Natural killer cell (primary cell): ENCODE measurements around the gene ANTKMT. TPM values are rescaled to one million over a fixed set of nuclear protein-coding genes. Genes with fewer than 3 reads are reported as not detected.

ENCODE experiments used
- ATAC-seq, 3 donors: fragments of 150-1000 bp in 2 of 3; fragments of 200-7000 bp in 1 of 3; cut with Tn5 transposase; 1 replicate in 1 of 3; 2 replicates in 2 of 3; pipeline ENCODE4 v1.10.0; 2021; ENCODE audit warnings: mild to moderate bottlenecking in 2 of 3, moderate library complexity in 2 of 3
- DNase-seq, 2 donors: peaks; one replicate each; pipeline versions ENCODE4 v3.0.0 to v3.0.0-alpha.2; 2013 to 2021; ENCODE audit warnings: mixed read lengths in 1 of 2
- H3K27ac ChIP-seq: one replicate; pipeline ENCODE4 v1.5.1; 2013; ENCODE audit warnings: mild to moderate bottlenecking, low read length
- H3K27me3 ChIP-seq: one replicate; pipeline ENCODE4 v1.6.1; 2013; ENCODE audit warnings: low read length; ENCODE audit not compliant: control insufficient read depth, insufficient read depth
- H3K36me3 ChIP-seq: one replicate; pipeline ENCODE4 v1.6.1; 2013; ENCODE audit warnings: low read length; ENCODE audit not compliant: control insufficient read depth, insufficient read depth
- H3K4me1 ChIP-seq: one replicate; pipeline ENCODE4 v1.6.1; 2013; ENCODE audit warnings: low read length; ENCODE audit not compliant: control insufficient read depth, insufficient read depth
- H3K4me3 ChIP-seq: one replicate; pipeline ENCODE4 v1.5.1; 2013; ENCODE audit warnings: low read length
- H3K9me3 ChIP-seq: one replicate; pipeline ENCODE4 v1.6.1; 2013; ENCODE audit warnings: low read length; ENCODE audit not compliant: control insufficient read depth, insufficient read depth
- H3K27ac Mint-ChIP-seq, 2 donors: one replicate each; pipeline ENCODE4 v1.8.0; 2022; ENCODE audit warnings: mild to moderate bottlenecking in 2 of 2, mixed read lengths in 2 of 2, moderate library complexity in 1 of 2
- H3K27me3 Mint-ChIP-seq, 2 donors: one replicate each; pipeline ENCODE4 v1.8.0; 2022; ENCODE audit warnings: low read depth in 2 of 2, mixed read lengths in 2 of 2
- H3K36me3 Mint-ChIP-seq: one replicate; pipeline ENCODE4 v1.8.0; 2022; ENCODE audit warnings: mixed read lengths
- H3K4me1 Mint-ChIP-seq, 2 donors: one replicate each; pipeline ENCODE4 v1.8.0; 2022; ENCODE audit warnings: mixed read lengths in 2 of 2
- H3K4me3 Mint-ChIP-seq: one replicate; pipeline ENCODE4 v1.8.0; 2022; ENCODE audit warnings: mild to moderate bottlenecking, moderate library complexity, mixed read lengths
- H3K9me3 Mint-ChIP-seq, 2 donors: one replicate each; pipeline ENCODE4 v1.8.0; 2022; ENCODE audit warnings: mixed read lengths in 2 of 2
- WGBS: methylation state at CpG from one replicate; pipeline ENCODE4 v1.1.7; 2013; ENCODE audit warnings: missing lambda C conversion rate; ENCODE audit not compliant: insufficient coverage; 5-methylcytosine and 5-hydroxymethylcytosine counted together
- intact Hi-C: fragments of 100-400 bp; cut with micrococcal nuclease; formaldehyde crosslinking; loops from one replicate; pipeline ENCODE4 v1.14.2; 2022
- total RNA-seq, 4 donors: library from RNA; stranded (reverse); fragments of 120-200 nt in 1 of 4; gene quantifications; one replicate each; pipeline versions ENCODE4 v1.2.3 to v1.2.4, GENCODE V29; 2013 to 2022
- TF ChIP-seq, protein P1 (sequence below): fragments of 200-600 bp; IDR thresholded peaks from one replicate; pipeline ENCODE4 v1.8.0; 2022; ENCODE audit warnings: antibody characterized with exemption

The ANTKMT gene
- total RNA-seq, 3 donors from 2014 or later (not counting 1 experiment from before 2014, with no cell fraction given): 33.7 to 39.0 (median 37.7) TPM

DNA sequence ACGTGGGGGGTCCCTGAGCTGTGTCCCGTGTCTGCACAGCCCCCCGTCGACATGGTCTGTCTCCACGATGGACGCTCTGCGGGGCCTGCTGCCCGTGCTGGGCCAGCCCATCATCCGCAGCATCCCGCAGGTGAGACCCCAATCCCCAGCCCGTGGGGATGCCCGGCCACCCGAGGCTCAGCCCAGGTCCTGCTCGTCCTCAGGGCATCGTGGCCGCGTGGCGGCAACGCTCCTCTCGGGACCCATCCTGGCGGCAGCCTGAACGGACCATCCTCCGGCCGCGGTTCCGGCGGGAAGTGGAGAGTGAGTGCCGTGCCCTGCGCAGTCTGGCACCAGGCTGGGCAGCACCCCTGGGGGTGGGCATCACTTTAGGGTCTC, 44.5 kb downstream of the ANTKMT start:
- Mint-ChIP-seq H3K27me3 (no peaks in the 10 kb centered on the region), H3K4me3 (no peak overlapping the region), H3K36me3 (no peaks in the 10 kb centered on the region), H3K27ac (no peak overlapping the region), H3K9me3 (no peaks in the 10 kb centered on the region), H3K4me1 (no peaks in the 10 kb centered on the region)
- ATAC-seq (no peak), DNase-seq (no peak)
- no peak overlapping the region for H3K4me3 ChIP-seq
- TF ChIP-seq, protein P1, sequence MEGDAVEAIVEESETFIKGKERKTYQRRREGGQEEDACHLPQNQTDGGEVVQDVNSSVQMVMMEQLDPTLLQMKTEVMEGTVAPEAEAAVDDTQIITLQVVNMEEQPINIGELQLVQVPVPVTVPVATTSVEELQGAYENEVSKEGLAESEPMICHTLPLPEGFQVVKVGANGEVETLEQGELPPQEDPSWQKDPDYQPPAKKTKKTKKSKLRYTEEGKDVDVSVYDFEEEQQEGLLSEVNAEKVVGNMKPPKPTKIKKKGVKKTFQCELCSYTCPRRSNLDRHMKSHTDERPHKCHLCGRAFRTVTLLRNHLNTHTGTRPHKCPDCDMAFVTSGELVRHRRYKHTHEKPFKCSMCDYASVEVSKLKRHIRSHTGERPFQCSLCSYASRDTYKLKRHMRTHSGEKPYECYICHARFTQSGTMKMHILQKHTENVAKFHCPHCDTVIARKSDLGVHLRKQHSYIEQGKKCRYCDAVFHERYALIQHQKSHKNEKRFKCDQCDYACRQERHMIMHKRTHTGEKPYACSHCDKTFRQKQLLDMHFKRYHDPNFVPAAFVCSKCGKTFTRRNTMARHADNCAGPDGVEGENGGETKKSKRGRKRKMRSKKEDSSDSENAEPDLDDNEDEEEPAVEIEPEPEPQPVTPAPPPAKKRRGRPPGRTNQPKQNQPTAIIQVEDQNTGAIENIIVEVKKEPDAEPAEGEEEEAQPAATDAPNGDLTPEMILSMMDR: no peak
- no peaks in the 10 kb centered on the region for H3K4me1 ChIP-seq
- intact Hi-C loops: no loop called here
- no peaks in the 10 kb centered on the region for H3K27me3 ChIP-seq
- H3K27ac ChIP-seq: no peak overlapping the region
- no peaks in the 10 kb centered on the region for H3K36me3 ChIP-seq
- H3K9me3 ChIP-seq: no peaks in the 10 kb centered on the region
- WGBS: 94% methylated on average over 29 of the region's 29 CpGs

DNA sequence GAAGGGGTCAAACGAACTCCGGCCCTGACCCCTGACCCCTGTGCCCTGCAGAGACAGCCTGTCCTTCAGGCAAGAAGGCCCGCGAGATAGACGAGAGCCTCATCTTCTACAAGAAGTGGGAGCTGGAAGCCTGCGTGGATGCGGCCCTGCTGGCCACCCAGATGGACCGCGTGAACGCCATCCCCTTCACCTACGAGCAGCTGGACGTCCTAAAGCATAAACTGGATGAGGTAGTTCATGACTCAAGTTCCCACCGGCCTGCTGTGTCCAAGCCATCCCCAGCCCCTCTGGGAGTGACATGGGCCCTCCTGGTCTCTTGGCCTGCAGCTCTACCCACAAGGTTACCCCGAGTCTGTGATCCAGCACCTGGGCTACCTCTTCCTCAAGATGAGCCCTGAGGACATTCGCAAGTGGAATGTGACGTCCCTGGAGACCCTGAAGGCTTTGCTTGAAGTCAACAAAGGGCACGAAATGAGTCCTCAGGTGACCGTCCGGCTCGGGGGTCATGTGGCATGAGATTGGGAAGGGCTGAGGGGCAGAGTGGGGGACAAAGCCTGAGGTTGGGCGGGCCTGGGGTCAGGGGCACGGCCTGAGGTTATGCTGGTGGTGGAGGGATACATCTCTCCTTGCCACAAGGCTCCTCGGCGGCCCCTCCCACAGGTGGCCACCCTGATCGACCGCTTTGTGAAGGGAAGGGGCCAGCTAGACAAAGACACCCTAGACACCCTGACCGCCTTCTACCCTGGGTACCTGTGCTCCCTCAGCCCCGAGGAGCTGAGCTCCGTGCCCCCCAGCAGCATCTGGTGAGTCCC, 45.3 kb downstream of the ANTKMT start:
- TF ChIP-seq, protein P1: no peak
- no peak for ATAC-seq
- Mint-ChIP-seq H3K4me1 (no peaks in the 10 kb centered on the region), H3K4me3 (no peak overlapping the region), H3K9me3 (no peaks in the 10 kb centered on the region), H3K27me3 (no peaks in the 10 kb centered on the region), H3K36me3 (no peaks in the 10 kb centered on the region), H3K27ac (no peak overlapping the region)
- Histone ChIP-seq H3K27me3 (no peaks in the 10 kb centered on the region), H3K4me3 (no peak overlapping the region), H3K27ac (no peak overlapping the region), H3K9me3 (no peaks in the 10 kb centered on the region), H3K4me1 (no peaks in the 10 kb centered on the region), H3K36me3 (no peaks in the 10 kb centered on the region)
- intact Hi-C loops: no loop called here
- 91% methylated on average over 29 of the region's 29 CpGs for WGBS
- DNase-seq: no peak

DNA sequence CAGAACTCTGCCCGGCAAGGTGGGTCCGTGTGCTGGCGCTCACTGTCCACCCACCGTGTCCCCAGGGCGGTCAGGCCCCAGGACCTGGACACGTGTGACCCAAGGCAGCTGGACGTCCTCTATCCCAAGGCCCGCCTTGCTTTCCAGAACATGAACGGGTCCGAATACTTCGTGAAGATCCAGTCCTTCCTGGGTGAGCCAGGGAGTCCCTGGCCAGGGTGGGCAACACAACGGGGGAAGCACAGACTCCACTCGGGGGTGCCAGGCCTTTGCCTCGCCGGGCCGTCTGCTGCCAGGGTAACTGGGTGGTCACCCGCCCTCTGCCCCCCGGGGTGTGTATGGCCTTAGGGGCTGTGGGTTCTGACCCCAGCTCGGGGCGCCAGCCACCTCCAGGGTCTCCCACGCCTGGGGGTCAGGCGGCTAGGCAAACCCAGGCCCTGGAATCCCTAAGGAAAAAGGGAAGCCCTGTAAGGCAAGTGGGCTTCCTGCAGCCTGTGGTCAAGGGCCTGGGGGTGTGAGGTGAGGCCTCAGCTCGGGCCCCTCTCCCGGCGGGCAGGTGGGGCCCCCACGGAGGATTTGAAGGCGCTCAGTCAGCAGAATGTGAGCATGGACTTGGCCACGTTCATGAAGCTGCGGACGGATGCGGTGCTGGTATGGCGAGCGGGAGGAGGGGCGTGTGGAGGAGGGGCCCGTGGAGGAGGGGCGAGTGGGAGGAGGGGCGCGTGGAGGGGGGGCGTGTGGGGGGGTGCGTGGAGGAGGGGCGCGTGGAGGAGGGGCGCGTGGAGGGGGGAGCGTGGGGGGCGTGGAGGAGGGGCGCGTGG, 46.1 kb downstream of the ANTKMT start:
- Histone ChIP-seq H3K27me3 (no peaks in the 10 kb centered on the region), H3K9me3 (no peaks in the 10 kb centered on the region), H3K4me3 (no peak overlapping the region), H3K36me3 (no peaks in the 10 kb centered on the region), H3K27ac (no peak overlapping the region), H3K4me1 (no peaks in the 10 kb centered on the region)
- no peaks in the 10 kb centered on the region for H3K36me3 Mint-ChIP-seq
- ATAC-seq (no peak), DNase-seq (no peak)
- H3K27me3 Mint-ChIP-seq: no peaks in the 10 kb centered on the region
- H3K27ac Mint-ChIP-seq: no peak overlapping the region
- 78% methylated on average over 33 of the region's 48 CpGs for WGBS
- no peaks in the 10 kb centered on the region for H3K4me1 Mint-ChIP-seq
- intact Hi-C loops: no loop called here
- no peaks in the 10 kb centered on the region for H3K9me3 Mint-ChIP-seq
- no peak overlapping the region for H3K4me3 Mint-ChIP-seq
- TF ChIP-seq, protein P1: no peak
